ENCODE data around the gene TSPAN15.

DNA sequence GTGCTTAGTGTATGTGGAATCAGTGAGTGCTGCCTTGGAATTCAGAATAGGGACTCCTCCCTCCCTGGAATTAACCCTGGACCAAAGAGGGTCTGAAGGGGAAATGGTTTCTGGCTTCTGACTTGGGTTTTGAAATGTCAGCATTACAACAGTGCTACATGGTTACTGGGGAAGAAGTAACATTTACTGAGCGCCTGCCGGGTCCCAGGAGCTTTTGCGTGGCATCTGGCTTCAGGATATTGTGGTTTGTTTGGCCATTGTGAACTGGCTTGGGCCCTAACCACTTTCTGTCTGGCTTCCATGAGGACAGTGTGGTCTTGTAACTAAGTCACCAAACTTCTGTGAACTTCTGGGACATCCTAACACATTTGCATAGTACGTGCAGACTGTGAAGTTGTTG, 21.3 kb downstream of the TSPAN15 start:
- TF ChIP-seq CTCF (IDR thresholded peaks at IDR 0.05; ENCODE audit: low read length) (no peak), EZH2 (IDR thresholded peaks at IDR 0.05; ENCODE audit: borderline replicate concordance, low read length) (no peak)
